Glutamatergic neuron (in vitro differentiated cells): Measurements from ENCODE around the gene IL1RAP. TPM values are rescaled to one million over a fixed set of nuclear protein-coding genes. Genes with fewer than 3 reads are reported as not detected.

Experiments
- DNase-seq: peaks from one replicate; pipeline ENCODE4 v3.0.0; 2022
- H3K27ac Mint-ChIP-seq: one replicate; pipeline ENCODE4 v1.8.0; 2020; ENCODE audit warnings: mild to moderate bottlenecking, mixed read lengths, inconsistent platforms; ENCODE audit not compliant: unreplicated experiment
- H3K27me3 Mint-ChIP-seq: one replicate; pipeline ENCODE4 v1.8.0; 2020; ENCODE audit warnings: mild to moderate bottlenecking, moderate library complexity, mixed read lengths, inconsistent platforms; ENCODE audit not compliant: unreplicated experiment
- H3K36me3 Mint-ChIP-seq: one replicate; pipeline ENCODE4 v1.8.0; 2020; ENCODE audit warnings: mild to moderate bottlenecking, mixed read lengths, inconsistent platforms; ENCODE audit not compliant: unreplicated experiment
- H3K4me1 Mint-ChIP-seq: one replicate; pipeline ENCODE4 v1.8.0; 2020; ENCODE audit warnings: mild to moderate bottlenecking, low read depth, mixed read lengths, inconsistent platforms; ENCODE audit not compliant: unreplicated experiment
- H3K4me3 Mint-ChIP-seq: one replicate; pipeline ENCODE4 v1.8.0; 2020; ENCODE audit warnings: mild to moderate bottlenecking, mixed read lengths, inconsistent platforms; ENCODE audit not compliant: unreplicated experiment
- H3K9me3 Mint-ChIP-seq: one replicate; pipeline ENCODE4 v1.8.0; 2020; ENCODE audit warnings: mild to moderate bottlenecking, moderate library complexity, mixed read lengths, inconsistent platforms; ENCODE audit not compliant: unreplicated experiment
- total RNA-seq: library from RNA; stranded (reverse); fragmentation: NEBNext Ultra II Directional; extraction: Animal tissue kit (Norgen Biotek cat#: 25700); gene quantifications from one replicate; pipeline ENCODE4 v1.2.1, GENCODE V29; 2021; ENCODE audit not compliant: unreplicated experiment
- TF ChIP-seq, protein P1 (sequence below): fragments of 200-600 bp; sonication (generic); IDR thresholded peaks from one replicate; pipeline ENCODE4 v1.5.0; 2021; ENCODE audit not compliant: partially characterized antibody, unreplicated experiment

Gene IL1RAP
- total RNA-seq, 1 donor from 2014 or later = 0.37 TPM

DNA sequence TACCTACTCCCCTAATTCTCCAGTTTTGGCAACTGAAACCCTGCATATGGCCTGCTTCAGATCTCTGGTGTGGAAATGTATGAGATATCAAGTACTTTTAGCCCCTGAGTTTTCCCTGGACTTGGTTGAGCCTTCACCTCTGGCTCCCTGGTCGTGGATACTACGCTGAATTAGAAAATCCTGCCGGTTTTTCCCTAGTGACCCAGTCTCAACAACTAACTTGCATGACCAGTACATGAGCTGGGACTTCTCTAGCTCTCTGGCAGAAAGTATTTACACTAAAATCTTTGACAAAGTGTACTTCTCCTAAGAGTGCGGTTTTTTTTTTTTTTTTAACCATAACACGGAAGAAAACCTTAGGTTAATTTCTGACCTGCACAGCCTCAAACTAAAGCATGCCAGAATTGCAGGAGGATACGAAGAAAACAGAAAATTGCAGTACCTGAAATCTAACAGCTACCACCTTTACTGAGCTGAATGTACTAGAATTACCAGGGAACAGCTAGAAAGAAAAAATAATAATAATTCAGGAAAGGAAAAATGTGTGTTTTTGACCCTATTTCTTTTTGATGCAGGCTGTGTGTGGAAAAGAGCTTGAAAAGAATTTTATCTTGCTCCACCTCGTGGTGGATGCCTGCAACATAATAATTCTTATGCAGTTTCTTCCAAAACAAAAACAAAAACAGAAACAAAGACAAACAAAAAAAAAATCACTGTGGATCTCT lies 183.1 kb downstream of the IL1RAP start:
- TF ChIP-seq, protein P1, sequence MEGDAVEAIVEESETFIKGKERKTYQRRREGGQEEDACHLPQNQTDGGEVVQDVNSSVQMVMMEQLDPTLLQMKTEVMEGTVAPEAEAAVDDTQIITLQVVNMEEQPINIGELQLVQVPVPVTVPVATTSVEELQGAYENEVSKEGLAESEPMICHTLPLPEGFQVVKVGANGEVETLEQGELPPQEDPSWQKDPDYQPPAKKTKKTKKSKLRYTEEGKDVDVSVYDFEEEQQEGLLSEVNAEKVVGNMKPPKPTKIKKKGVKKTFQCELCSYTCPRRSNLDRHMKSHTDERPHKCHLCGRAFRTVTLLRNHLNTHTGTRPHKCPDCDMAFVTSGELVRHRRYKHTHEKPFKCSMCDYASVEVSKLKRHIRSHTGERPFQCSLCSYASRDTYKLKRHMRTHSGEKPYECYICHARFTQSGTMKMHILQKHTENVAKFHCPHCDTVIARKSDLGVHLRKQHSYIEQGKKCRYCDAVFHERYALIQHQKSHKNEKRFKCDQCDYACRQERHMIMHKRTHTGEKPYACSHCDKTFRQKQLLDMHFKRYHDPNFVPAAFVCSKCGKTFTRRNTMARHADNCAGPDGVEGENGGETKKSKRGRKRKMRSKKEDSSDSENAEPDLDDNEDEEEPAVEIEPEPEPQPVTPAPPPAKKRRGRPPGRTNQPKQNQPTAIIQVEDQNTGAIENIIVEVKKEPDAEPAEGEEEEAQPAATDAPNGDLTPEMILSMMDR = peak; percentile 72
- DNase-seq = no peak
- no peak overlapping the region for H3K4me3 Mint-ChIP-seq
- no peaks in the 10 kb centered on the region for H3K36me3 Mint-ChIP-seq
- H3K27ac Mint-ChIP-seq = no peak overlapping the region
- no peaks in the 10 kb centered on the region for H3K4me1 Mint-ChIP-seq
- no peaks in the 10 kb centered on the region for H3K9me3 Mint-ChIP-seq
- H3K27me3 Mint-ChIP-seq = no peaks in the 10 kb centered on the region

DNA sequence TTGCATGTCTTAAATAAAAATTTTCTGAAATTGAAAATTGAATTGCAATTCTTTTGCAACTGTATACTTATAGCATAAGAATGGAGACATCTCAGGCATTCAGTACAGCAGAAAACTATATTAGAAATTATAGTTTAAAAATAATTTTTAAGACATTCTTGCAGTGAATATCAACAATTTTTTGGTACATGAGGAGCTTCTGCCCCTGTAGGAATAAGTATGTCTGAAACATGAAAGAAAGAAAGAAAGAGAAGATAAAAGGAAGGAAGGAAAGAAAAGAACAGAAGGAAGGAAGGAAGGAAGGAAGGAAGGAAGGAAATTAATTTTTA lies 183.6 kb downstream of the IL1RAP start:
- no peak overlapping the region for H3K27ac Mint-ChIP-seq
- no peaks in the 10 kb centered on the region for H3K4me1 Mint-ChIP-seq
- H3K4me3 Mint-ChIP-seq = no peak overlapping the region
- DNase-seq = no peak
- no peaks in the 10 kb centered on the region for H3K36me3 Mint-ChIP-seq
- TF ChIP-seq, protein P1 = no peak
- no peaks in the 10 kb centered on the region for H3K27me3 Mint-ChIP-seq
- H3K9me3 Mint-ChIP-seq = no peaks in the 10 kb centered on the region

DNA sequence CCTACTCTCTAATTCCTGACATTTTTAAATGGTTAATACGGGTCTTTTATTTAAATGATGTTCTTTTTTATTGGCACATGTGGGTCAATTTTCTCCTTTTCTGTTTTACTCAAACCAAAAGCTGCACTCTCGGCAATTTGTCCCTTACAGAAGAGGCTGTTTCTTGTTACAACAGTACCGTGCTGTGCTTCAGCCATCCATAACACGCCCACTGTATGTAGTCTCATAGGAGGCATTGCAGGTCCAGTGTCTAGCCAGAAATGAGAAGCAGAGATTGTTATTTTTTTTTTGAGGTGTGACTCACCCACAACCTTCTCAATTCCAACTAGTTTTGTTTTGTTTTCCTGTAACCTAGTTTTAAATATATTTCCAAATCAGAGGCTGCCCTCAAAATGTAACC lies 184.0 kb downstream of the IL1RAP start:
- TF ChIP-seq, protein P1 = no peak
- no peaks in the 10 kb centered on the region for H3K9me3 Mint-ChIP-seq

DNA sequence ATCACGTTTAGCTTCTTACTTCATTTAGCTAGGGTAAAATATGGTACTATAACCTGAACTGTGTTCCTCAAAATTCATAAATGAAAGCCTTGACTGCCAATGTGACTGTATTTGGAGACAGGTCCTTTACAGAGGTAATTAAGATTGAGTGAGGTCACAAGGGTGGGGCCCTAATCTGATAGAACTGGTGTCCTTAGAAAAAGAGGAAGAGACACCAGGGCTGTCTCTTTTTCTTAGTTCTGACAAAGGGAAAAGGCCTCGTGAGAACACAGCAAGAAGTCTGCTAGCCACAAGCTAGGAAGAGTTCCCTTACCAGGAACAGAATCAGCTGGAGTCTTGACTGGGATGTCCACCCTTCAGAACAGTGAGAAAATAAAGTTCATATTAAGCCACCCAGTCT lies 185.9 kb downstream of the IL1RAP start:
- H3K9me3 Mint-ChIP-seq = no peaks in the 10 kb centered on the region
- TF ChIP-seq, protein P1 = no peak
- H3K27ac Mint-ChIP-seq = no peak overlapping the region
- no peak overlapping the region for H3K4me3 Mint-ChIP-seq
- H3K27me3 Mint-ChIP-seq = peaks cover 3% of the 10 kb centered on the region
- no peak for DNase-seq
- H3K4me1 Mint-ChIP-seq = no peaks in the 10 kb centered on the region
- no peaks in the 10 kb centered on the region for H3K36me3 Mint-ChIP-seq

More for the DNA sequence above, 184.0 kb downstream of the IL1RAP start:
- Mint-ChIP-seq H3K4me3 (no peak overlapping the region), H3K27ac (no peak overlapping the region), H3K27me3 (no peaks in the 10 kb centered on the region), H3K36me3 (no peaks in the 10 kb centered on the region), H3K4me1 (no peaks in the 10 kb centered on the region)
- DNase-seq = no peak

DNA sequence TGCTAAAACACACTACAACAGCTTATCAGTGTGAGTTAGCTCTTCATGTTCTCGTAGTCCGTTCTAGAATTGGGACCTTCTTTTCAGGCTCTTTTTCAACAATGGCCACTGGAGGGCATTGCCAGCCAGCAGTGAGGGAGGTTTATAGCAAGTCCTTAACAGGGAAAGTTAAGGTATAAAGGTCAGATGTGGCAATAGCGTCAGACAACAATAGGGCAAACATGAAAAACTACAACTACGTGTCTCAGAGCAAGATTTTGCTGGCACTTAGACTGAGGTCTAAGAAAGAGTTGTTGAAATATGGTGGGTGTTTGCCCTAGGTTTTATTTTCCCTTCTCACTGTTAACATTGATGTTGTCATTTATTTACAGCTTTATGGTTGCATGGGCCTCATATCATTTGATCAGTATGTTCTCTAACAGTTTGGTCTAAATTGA lies 187.2 kb downstream of the IL1RAP start:
- Mint-ChIP-seq H3K27ac (no peak overlapping the region), H3K4me3 (no peak overlapping the region), H3K36me3 (no peaks in the 10 kb centered on the region), H3K27me3 (peaks cover 3% of the 10 kb centered on the region), H3K9me3 (no peaks in the 10 kb centered on the region), H3K4me1 (no peaks in the 10 kb centered on the region)
- DNase-seq = peak; percentile 18
- TF ChIP-seq, protein P1 = peak; percentile 34
